NCI-H1048 (cell line): ENCODE results near the gene GPR4.
A peak's percentile ranks its signal among the peaks of the same experiment; 100 is the strongest.

Experiments
- DNase-seq: peaks from one replicate; lab custom pipeline; 2025; lab: John Stamatoyannopoulos, UW

GPR4 gene

GRCh38 chr19:45589768-45590167 is 12.2 kb downstream of the GPR4 start:
- DNase-seq = no peak

DNA sequence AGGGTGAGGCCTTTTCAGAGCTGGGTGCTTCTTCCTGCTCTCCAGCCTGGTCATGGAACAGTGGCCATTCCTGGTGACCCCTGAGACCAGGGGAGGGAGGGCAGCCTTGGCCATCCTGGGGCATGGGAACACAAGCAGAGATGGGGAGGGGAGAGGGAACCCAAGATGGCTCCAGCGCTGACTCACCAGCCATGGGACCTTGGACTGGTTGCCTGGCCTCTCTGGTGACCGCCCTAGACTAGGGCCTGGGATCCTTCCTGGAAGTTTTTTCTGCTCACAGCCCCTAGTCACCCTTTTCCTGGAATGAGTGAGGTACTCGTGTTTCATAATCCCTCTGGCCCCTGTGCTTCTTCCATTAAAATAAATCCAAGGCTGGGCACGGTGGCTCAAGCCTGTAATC is 14.1 kb downstream of the GPR4 start:
- DNase-seq = no peak

- DNase-seq = no peak
These were observed 16.8 kb downstream of the GPR4 start for GRCh38 chr19:45585158-45585577.

DNA sequence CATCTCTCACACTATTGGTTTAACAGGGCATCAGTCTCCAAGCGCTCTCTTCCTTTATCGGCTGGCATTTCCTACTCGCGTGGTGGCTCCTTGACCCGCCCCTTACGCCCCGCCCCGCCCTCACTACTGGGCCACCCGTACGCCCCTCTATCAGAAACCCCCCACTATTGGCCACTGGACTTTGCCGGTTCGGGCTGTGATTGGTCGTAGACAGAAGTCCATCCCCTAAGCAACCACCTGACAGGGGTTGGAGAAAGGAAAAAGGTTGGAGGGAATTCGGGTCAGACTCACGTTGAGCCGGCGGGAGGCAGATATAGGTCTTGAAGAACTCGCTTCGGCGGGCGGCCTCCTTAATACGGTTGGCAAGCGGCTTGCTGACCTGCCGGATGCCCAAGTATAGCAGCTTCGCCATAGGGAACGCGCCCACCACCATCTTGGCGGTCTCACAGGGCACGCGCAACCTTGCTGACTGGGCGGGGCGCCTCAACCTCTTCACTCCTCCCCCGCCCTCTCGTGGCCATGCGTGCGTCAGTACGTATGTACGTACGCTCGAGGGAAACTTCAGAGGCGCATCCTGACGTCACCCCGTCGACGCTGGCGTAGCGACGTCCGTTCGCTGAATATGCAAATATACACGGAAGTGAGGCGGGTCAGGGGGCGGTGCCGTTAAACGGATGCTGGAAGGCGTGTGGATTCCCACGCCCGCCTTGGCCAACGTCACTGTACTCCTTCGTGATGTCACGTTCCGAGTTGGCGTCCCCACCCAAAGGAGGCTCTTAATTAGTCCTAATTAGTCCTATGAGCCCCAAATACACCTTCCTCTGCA is 17.5 kb downstream of the GPR4 start, which contains the start of gene OPA3:
Gene OPA3 (minus strand): TSS at position 471 of the 826 bp plus-strand sequence. CDS start 38 bp downstream, at position 433.
- peak; percentile 99 for DNase-seq

DNA sequence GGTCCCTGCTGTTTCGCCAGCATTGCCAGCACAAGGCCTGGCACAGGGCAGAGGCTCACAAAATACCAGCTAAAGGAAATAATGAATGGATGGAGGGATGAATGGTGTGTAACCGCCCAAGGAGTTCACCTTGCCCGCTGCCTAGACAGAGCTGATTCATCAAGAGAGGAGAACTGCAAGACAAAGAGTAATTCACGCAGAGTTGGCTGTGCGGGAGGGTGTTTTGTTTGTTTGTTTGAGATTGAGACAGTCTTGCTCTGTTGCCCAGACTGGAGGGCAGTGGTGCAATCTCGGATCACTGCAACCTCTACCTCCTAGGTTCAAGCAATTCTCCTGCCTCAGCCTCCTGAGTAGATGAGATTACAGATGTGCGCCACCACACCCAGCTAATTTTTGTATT is 20.4 kb downstream of the GPR4 start:
- no peak for DNase-seq

- no peak for DNase-seq
These were observed 23.2 kb downstream of the GPR4 start for GRCh38 chr19:45578861-45579260.

- no peak for DNase-seq
These were observed 24.7 kb downstream of the GPR4 start for GRCh38 chr19:45577111-45577905.

- DNase-seq = no peak
These were observed 25.3 kb downstream of the GPR4 start for GRCh38 chr19:45576682-45577081.

DNA sequence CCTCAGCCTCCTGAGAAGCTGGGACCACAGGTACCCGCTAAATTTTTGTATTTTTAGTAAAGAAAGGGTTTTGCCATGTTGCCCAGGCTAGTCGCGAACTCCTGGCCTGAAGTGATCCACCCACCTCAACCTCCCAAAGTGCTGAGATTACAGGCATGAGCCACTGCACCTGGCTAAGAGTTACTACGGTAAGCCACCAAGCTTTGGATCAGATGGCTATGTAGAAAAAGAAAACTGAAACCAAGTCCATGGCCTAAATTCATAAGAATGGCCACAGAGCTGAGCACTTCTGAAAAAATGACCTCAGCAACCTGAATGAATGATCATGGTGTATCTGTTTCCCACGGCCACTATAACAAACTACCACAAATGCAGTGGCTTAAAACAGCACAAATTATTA is 26.8 kb downstream of the GPR4 start:
- DNase-seq = no peak

GRCh38 chr19:45574526-45574925 is 27.5 kb downstream of the GPR4 start:
- no peak for DNase-seq

DNA sequence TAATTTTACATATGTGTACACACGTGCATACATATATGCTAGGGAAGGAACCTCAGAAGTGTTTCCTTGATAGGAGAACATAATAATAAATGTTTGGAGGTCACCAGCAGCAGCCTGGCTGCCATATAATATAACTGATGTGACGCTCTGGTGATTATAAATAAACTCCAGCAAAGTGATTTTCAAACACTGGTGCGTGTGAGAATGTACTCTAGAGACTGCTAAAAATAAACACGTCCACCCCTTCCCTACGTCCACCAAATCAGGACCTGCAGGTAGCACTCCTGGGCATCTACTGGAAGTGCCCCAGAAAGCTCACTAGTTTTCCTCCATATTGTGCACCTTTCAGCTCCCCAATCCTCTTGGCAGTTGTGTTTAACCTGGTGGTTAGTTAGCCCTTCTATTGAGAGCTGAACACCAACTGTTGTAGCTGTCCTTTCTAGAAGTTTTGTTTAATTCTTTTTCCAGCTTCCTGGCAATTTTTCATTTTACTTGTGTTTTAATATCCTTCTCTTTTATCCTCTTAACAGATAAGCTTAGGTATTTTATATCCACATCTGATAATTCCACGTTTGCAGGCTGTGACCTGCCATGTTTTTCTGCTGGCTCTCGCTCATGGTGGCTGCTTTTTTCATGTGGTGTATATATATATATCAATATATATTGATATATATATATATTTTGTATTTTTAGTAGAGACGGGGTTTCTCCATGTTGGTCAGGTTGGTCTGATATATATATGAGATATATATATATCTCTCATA is 30.4 kb downstream of the GPR4 start:
- DNase-seq = no peak

DNA sequence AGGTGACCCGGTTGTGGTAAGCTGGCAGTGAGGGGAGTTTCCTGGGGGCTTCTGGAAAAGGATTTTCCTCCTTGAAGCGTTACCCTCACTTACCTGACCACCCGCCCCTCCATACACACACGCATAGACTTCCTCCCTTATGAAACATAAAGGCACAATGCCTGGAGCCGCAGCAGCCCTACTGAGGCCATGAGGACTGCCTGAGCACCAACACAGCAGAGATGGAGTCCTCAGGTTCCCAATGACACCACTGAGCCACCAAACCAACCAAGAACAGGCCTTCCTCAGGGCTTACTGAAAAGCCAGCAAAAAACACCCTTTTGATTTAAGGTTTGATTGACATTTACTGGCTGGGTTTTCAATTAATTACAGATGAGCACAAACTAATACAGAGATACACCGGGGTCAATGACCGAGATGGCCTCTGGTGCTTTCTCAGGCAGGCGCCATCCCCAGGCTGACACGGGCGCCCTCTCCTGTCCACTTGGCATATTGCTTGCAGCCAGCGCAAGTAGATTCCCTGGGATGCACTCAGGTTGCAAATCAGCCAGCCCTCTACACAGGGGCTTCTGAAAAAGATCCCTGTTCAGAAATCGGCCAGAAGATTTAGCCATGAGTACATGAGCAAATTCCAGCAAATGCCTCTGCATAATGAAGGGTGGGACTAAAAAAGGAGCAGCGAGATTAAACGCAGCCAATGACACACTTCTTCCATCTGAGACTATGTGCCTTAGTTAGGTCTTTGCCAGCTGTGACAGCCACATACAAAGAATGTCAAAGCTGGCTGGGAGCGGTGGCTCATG is 32.2 kb downstream of the GPR4 start:
- no peak for DNase-seq

DNA sequence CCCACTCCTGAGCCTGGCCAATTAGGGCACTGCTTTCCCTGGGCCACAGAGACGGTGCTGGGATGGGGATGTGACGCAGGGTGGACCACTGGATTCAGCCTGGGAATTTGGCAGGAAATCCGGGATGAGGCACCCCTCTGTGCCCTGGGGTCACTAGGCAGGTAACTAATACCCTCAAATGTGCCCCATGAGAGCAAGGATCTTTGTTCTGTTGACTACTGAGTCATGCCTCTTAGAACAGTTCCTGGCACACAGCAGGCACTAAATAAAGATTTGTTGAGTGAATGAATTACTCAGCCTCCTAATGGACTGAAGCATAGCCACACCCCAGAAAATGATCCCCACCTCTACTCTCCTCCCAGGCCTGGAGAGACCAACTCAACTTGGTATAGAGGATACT is 33.3 kb downstream of the GPR4 start:
- DNase-seq = no peak

GRCh38 chr19:45567609-45568008 is 34.4 kb downstream of the GPR4 start:
- DNase-seq = no peak

DNA sequence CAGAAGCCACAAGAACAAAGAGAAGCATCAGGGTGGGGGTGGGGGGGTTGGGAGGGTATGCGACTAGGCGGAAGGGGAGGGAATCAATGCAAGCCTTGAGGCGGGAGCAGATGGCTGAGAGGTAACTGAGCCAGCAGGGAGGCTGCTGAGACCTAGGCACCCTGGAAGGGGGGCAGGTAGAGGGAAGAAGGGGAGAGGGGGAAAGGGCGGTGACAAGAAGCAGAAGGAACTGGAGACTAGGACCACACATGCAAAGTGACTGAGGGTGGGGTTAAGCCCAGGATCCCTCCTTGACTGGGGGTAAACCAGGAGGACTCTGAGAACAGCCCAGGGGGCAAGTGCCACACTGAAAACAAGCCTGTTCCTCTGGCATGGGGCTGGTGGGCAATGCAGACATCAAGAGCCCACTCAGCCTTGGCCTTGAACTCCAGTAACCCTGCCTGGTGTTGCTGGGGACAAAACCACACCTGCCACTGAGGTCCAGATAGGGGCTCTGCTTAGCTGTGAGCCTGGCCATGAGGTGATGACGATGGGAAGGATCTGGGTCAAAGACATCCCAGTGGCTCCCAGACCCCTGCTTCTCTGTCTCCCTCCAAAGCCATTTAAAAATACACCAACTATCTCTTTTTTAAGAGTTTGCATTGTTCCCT is 37.8 kb downstream of the GPR4 start:
- DNase-seq = no peak

DNA sequence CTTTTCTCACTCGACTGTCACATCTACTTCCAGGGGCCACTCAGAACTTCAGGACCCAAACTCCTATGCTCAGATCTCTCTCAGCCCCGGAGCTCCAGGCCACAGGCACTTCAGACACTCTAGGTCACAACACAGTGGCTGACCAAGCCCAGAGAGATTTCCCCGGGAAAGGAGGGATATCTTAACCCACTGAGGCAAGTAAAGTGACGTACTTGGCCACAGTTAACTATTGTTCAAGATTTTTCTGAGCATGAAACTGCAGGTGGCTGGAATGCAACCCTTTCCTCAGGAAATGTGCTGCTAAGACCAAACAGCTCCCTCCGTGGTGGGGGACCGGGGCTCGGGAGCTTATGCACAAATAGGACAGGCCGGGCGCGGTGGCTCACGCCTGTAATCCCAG is 41.3 kb downstream of the GPR4 start:
- no peak for DNase-seq

DNA sequence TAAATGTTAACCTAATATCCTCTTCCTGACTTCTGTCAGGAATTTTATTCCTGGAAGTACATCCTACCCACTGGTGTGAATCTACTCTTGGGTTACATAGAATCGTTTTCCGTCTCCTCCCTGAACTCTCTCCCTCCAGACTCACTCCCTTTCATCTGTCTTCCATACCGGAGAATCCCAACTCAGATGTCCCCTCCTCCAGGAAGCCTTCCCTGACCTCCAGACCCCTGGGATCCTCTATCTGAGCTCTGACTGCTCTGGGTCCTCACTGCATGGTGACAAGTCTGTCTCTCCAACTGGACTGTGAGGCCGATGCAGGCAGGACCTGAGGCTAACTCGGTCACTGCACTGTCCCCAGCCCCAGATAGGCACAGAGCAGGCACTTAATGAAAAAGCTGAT is 42.0 kb downstream of the GPR4 start:
- no peak for DNase-seq

DNA sequence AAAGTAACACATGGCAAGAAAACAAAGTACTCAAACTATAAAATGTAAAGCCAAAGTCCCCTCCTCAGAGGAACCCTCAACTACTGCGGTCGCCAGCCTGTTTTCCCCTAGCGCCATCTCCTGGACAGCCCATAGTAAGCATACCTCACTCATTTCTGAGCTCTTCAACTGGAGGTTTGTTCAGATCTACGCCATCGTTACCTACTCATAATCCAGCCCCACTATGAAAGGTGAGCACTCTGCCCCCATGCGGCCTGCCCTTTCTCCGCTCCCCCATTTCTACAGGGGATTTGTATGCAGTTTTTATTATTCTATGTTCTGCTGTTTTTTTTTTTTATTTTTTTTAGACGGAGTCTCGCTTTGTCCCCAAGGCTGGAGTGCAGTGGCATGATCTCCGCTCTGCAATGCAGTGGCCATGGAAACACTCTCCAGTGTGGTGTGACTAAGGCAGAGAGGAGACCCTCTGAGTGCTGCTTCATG is 43.6 kb downstream of the GPR4 start:
- DNase-seq = peak; percentile 31

DNA sequence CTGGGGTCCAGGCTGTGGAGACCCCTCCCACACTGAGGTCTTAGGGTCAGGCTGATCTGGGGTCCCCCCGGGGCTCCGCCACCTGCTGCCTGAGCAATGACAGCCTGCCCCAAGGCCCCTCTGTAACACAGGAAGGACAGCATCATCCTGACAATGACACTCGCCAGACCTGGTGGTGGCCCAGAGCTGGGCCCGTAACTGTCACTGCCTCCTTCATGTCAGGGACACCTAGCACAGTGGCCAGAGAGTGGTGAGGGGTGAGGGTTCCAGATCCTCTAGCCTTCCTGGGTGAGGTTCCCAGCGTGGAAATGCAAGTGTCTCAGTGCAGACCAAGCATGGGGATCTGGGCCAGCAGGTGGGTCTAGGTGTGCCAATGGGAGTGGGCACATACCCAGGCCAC is 45.2 kb downstream of the GPR4 start:
- DNase-seq = no peak

DNA sequence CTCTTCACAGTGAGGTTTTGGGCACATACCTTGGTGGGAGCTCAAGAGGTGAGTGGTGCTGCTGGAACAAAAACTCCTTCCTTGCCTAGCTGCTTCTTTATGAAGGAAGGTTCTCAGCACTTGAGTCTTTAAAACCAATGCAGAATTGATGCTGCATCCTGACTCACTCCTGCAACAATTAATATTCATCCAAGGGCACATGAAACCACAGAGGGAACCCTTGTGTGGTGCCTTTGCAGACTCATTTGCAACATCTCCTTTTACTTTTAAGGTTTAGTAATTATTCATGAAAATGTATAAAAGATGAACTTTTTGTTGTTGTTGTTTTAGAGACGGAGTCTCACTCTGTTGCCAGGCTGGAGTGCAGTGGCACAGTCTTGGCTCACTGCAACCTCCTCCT is 47.5 kb downstream of the GPR4 start:
- no peak for DNase-seq

- no peak for DNase-seq
These were observed 48.5 kb downstream of the GPR4 start for GRCh38 chr19:45553464-45553863.
